HuH-7 (cell line): Measurements from ENCODE around the gene PPFIA2.

Source experiments
- DNase-seq: peaks from one replicate; pipeline ENCODE4 v3.0.0; 2011; ENCODE audit warnings: low spot score

Gene PPFIA2

DNA sequence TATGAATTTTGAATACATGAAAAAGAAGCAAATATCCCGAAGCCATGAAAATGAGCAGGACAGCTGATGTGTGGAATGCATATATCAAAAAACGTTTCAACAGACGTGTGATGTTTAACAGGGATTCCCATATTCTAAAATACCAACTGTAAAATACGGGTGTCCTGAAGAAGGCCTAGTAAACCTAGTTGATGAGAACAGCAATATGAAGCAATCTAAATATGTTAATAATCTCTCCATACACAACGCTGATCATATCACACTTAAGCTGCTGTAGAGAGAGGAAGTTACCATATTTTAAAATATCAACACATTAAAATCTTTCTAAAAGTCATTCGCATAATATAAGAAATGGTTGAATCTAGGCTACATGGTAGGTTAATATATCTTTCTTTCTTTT, 317.5 kb downstream of the PPFIA2 start:
- no peak for DNase-seq

DNA sequence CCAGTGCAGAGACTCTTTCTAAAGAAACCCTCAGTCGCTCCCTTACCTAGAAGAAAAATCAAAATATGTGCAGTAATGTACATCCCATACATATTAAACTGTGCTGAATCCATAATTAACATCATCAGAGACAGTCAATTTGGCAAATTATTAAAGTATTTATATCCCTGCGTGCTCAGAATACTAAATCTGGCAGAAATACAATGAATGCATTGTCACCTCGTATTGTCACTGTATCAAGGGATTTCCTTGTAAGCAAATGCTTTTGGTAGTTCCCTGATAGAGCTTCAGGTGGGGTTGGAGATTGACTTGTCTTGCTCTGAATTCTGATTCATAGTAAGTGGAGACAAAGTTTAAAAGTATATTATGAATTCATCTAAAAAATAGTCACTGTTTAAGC, 319.1 kb downstream of the PPFIA2 start:
- DNase-seq, result no peak

DNA sequence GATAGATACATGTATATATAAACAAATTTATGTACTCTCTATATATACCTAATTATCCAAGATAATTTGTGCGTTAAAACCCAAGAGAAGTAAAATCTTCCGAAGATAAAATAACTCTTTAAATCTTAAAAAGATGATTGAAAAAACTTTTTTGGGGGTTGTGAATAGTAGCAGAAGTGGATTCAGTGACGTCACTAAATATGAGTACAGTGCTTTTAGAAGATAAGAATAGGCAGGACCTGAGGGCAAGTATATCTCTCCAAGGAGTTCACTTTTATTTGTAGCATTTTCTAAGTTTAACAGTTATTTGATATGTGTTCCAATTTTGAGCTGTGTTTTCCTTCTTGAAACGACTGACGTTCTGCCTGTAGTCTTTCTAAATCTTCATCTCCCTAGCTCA, 319.8 kb downstream of the PPFIA2 start:
- DNase-seq, result no peak

DNA sequence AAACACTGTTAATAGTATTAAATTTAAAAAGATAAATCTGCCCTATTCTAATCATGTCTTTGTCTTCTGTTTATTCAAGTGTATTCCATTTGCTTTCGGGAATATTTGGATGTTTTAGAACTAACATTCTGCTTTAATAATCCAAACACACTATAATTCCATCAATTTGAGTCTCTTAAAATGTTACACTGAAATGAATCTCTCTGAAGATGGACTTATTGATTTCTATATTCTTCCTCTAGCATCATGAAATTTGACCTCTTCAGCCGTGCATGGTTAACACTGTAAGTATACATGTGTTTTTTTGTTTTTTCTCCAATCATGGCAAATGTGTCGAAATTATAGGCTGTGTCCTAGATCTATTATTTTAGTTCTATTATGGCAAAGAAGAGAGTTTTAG, 342.1 kb downstream of the PPFIA2 start:
- DNase-seq, result no peak

DNA sequence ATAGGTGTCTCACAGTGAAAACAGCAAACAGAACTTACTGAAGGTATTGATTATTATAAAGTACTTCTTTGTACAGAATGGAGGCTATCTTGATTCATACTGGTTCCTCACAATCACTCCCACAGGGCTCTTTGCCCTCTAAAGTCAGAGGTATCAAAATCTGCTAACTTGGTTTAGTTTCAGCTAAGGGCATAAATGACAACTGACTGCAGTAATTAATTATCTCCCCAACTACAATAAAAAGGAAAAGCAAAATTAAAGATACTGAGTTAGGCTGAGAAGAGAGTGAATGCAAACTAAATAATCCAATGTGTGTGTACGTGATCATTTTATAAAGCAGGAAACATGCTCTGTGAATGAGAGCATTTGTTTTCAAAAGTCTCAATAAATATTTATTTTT, 342.6 kb downstream of the PPFIA2 start:
- DNase-seq, result no peak

DNA sequence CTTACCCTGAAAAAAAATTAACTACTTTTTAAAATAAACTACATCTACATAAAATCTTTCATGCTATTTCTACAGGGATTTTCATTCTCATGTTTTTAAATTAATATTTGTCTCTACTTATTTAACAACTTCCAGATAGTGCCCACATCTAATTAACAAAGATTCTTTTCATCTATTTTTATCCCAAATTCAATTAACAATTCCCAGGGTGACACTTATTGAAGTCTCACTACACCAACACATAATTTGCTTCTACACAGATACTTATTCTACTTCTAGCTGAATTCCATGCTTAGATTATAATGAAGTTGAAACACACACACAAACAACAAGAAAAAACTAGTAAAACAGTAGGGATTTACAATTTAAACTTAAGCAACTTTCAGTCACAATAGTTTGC, 344.7 kb downstream of the PPFIA2 start:
- no peak for DNase-seq

DNA sequence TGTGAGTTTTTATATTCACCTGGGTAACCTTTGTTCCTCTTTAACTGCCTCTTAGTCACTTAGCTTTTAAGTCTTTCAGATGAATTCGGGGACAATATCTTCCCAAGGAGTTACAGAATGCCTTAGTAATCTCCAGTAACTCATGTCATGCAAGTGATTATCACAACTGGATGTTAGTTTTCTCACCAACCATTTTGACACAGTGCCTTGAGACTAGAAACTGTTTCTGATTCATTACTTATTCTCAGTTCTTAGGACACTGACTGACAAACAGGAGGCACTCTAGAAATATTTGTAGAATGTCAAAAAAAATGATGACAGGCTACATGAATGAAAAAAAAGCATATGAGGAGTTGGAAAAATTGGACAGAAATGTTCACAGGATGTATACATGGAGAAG, 346.2 kb downstream of the PPFIA2 start:
- DNase-seq, result no peak

DNA sequence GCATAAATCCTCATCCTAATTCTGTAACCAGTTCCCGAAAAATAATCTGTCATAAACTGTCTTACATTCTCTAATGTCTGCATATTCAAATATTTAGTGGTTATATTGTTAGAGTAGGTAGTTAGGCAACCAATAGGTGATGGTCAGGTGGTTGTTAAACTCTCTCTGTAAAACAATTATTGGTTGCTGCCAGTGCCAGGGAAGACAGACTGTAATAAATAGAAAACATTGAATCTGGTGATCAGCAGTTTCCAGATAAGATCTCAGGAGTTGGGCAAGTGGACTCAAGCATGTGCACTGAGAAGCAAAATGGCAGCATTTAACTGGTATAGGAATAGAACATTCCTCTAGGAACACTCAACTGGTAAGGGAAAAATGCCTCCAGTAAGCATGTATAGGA, 355.8 kb downstream of the PPFIA2 start:
- DNase-seq, result no peak

DNA sequence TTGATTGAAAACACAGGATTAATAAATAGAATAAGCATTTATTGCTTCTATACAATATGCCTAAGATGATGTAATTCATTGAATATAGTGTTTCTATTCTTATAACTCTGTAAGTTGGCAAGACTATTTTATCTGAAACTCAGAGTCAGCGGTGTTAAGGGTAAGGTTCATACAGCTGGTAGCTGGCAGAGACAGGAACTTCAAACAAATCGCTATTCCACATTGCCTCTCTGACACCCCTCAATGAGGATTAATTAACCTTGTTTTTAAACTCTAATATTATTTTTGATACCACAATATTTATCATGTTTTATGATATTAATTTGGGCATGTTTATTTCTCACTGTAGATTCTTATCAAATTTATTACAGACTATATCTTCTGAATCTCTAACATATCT, 357.9 kb downstream of the PPFIA2 start:
- no peak for DNase-seq

DNA sequence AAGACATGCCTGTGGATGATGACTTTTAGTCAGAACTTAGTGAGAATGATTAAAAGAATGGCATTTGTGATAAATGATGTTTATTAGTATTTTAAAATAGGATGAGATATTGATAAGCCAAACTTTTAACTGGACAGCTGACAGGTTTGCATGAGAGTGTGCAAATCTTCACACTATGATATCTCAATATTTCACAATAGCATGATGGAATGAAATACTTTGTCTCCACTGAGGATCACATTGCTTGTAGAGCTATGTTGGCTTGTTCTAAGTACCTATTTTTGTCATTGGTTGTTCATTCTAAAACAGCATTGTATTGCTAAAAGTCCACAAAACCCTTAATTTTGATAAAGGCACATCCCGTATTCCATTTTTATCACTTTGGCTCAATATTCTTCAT, 359.1 kb downstream of the PPFIA2 start:
- no peak for DNase-seq

DNA sequence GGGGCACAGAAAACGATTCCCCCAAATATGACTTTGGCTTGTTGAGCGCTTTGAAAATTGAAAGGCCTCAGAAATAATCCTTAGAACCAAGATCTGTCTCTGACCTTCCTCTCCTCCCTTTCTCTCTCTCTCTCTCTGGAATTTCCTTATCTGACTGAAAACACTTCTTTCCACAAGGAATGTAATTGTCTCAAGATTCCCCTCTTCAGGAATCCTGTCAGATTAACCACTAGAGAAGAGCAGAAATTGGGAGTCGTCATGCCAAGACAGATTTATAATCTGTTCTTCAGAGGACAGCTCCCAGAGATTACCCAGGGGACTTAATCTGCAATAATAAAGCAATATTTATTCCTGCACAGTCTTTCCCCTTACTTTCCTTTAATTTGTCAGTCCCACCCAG, 363.7 kb downstream of the PPFIA2 start:
- DNase-seq, result no peak

DNA sequence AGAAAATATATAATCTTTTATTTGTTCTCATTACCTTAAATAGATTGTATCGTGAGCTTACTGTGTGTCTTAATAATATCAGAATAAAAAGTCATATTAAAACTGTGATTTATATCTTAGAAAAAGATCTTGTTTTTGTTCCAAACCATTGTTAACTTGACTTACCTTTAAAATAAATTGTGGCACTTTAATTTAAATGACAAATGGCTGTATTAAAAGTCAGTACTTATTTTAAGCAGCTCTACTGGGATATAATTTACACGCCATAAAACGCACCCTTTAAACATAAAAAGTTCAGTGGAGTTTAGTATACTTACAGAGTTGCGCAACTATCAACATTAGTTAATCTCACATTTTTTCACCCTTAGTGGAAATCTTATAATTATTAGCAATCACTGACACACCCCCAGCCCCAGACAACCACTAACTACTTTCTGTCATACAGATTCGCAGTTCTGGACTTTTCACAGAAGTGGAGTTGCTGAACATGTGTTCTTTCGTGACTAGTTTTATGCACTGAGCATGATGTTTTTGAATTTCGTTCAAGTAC, 369.5 kb downstream of the PPFIA2 start:
- DNase-seq, result no peak

DNA sequence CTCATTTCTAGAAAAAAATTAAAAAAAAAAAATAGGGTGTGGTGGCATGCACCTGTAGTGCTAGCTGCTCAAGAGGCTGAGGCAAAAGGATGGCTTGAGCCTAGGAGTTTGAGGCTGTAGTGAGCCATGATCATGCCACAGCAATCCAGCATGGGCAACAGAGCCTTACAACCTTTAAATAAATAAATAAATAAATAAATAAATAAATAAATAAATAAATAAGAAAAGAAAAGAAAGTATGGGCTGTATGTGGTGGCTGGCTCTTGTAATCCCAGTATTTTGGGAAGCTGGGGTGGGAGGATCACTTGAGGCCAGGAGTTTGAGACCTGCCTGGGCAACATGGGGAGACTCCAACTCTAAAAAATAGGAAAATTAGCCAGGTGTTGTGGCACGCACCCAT, 373.0 kb downstream of the PPFIA2 start:
- no peak for DNase-seq

DNA sequence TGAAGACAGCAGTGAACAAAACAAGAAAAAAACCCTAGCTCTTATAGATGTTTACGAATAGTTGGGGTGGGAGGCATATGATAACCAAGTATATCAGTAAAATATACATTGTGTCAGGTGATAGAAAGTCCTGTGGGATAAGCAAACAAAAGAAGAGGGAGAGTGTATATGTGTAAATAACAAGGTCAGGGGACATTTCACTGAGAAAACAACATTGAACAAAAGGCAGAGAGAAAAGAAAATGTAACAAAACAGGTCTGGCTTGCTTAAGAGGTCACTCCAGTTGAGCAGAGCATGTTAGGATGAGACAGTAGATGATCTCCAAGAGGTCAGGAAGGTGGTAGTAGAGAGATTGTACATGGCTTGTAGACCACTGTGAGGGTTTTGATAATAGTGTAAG, 377.2 kb downstream of the PPFIA2 start:
- DNase-seq, result no peak

DNA sequence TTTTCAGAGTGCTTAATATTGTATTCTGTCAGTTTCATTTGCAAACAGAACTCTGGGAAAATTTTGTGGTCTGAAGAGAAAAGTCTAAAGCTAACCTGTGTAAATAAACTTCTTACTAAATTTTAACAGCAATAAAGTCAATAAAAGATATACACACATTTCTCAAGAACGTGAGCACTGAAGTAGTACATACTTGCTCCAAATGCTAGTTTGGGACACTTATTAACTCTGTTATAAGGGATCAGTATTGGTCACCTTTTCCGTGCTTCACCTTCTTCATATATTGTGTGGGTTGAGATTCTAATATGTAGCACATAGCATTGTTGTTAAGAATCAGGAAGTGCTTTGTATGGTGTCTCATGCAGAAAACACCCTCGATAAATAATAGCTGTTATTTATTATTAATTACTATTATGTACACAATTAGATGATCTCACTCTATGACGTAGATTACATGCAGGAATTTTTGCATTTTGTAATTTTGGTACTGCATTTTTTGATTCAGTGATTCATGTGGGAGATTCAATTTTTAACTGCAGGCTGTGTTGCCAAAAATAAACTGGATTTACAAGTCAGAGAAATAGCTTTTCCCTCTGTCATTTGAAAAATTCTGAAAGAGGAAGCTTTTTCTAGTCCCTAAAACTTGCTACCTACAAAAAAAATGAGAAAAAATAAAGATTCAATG, 380.4 kb downstream of the PPFIA2 start:
- no peak for DNase-seq

DNA sequence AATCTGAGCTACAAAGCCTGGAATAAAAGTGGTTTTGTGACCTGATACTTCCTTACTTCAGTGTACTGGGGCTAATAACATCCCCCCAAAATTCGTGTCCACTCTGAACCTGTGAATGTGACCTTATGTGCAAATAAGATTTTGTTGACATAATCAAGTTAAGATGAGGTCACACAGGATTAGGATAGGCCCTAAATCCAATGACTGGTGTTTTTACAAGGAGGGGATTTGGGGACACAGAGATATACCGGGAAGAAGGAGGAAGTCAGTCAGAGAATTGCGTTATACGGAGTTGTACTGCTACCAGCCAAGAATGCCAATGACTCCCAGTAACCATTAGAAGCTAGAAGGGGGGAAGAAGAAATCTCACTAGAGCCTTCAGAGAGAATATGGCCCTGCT, 381.4 kb downstream of the PPFIA2 start:
- no peak for DNase-seq

DNA sequence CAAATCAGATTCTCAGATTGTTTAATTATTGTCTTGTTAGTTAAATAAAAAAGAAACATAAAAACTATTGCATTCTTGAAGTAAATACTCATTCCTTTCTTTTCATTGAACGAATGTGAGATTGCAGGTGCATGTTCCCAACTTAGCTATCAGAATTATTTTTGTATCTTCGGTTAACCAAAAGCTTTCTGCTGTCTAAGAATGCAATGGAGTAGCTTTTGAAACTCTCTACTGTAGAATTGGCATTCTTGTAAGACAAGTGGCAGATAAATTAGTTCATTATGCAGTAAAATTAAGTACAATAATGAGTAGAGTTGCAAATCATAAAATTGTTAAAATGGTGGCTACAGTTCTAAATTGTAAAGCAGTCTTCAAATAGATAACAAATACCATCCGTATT, 383.2 kb downstream of the PPFIA2 start:
- no peak for DNase-seq

DNA sequence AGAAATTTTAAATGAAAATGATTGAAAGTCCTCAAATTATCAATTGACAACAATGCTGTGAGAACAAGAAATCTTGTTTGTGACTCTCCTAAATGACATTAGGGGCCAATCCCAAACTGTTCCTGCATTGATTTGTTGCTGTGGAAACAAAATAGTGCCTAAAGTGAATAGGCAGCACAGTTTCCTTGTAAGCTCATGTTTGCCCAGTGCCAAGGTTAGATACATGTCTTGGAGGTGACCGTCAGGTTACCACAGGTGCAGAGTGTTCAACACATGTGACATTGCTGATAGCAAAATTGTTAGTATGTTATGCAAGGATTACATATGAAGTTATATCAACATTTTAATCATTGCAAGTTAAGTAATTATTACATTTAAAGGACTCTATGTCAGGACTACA, 388.7 kb downstream of the PPFIA2 start:
- no peak for DNase-seq

DNA sequence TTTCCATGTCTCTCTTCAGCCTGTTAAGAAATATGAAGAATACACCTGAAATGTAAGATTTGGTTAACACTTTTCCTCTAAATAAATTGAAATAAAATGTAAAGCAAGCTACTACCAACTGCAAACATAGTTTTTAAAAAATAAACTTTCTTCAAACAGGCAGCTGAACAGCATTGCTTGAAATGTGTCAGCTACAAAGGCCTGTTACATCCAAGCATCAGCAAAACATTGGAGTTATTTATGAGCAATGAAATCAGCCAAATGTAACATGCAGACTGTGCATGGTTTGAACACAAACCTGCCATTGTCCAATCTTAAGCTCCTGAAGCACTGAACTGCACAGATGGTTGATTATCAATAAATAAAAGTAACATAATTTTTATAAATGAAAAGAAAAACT, 390.0 kb downstream of the PPFIA2 start:
- no peak for DNase-seq

DNA sequence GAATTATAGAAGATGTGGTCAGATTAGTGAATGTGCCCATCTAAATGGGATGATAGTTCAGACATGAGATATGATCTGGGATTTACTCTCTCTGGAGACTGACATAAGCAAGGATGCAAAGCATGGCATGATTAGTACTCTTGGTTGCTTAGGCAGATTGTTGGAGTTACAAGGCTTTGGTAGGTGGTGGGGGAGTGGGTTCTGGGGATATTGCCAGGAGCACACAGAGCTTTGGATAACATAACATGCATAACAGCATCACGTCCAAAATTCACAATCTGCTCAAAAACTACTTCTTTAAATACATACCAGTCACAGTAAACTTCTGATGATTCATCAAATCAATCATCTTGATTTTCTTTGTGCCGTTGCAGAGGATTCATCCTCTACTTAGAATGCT, 393.9 kb downstream of the PPFIA2 start:
- no peak for DNase-seq

DNA sequence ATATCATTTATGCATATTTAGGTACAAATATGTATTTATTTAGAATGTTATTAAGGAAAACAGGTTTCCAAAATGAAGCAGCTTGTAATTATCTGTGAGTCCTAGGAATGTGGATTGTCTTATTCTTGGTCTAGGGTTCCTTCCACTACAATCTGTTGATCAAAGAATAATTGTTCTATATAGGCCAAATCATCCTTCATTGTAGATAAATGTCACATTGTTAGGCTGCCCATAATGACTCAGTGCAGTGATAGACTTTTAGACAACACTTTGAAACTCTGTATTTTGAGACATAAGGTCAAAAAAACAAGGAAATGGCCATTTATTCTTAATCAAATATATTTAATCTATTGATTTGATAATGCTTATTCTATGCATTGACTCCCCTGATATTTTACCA, 398.2 kb downstream of the PPFIA2 start:
- no peak for DNase-seq

DNA sequence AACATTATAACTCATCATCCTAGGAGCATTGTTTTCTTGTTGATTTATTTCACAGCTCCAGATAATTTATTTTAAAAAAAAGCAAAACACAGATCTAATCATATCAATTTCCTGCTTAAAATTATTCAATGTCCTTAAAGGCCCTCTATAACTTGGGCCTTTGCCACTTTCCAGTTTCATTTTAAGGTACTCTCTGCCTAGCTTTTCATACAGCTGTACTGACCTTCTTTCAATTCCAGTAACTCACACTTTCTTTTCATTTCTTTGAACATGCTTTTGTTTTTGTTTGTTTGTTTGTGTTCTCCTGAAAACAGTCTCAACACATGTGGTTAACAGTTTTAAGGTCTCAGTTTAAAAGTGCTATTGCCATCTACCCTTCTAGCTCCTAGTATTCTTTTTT, 399.4 kb downstream of the PPFIA2 start:
- no peak for DNase-seq

DNA sequence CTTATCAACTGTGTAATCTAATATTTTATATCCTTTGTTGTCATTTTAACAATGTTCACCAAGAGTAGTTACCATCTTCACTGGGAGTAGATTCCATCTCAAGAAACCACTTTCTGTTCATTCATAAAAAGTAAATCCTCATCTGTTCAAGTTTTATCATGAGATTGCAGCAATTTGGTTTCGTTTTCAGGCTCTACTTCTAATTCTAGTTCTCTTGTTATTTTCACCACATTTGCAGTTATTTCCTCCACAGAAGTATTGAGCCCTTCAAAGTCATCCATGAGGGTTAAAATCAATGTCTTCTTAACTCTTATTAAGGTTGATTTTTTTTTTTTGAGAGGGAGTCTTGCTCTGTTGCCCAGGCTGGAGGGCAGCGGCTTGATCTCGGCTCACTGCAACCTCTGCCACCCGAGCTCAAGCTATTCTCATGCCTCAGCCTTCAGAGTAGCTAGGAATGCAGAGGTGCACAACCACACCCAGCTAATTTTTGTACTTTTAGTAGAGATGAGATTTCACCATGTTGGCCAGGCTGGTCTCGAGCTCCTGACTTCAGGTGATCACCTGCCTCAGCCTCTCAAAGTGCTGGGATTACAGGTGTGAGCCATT, 404.7 kb downstream of the PPFIA2 start:
- DNase-seq, result no peak

DNA sequence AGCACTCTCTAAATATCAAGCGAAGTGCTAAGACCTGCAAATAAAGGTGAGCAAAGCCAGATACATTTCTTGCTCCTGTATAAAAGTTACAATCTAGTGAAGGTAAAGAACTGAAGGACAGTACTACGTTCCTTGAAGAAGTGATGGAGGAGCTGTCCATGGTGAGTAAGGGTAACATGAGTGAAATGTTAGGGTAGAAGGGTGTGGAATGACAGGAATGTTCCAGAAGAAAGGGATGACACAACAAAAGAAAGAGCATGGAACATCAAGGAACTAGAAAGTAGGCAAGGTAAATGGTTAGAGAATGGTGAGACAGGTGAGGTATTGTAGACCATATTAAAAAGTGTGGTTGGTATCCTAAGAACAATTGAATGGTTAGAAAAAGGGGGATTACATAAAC, 408.8 kb downstream of the PPFIA2 start:
- no peak for DNase-seq
